Motor neuron (in vitro differentiated cells): ENCODE data around the gene RAB3A. TPM values are rescaled to one million over a fixed set of nuclear protein-coding genes. Genes with fewer than 3 reads are reported as not detected.

Experiments
- ATAC-seq, 8 experiments: fragments of 200-7000 bp; cut with Tn5 transposase; replicated peaks in 6 of 8; 2 replicates each; pipeline ENCODE4 v1.8.0; 2021; ENCODE audit warnings: mild to moderate bottlenecking in 8 of 8, moderate library complexity in 8 of 8
- H3K27ac ChIP-seq, 2 donors: fragments of 250-450 bp; sonication (Bioruptor Pico); 2 replicates each; pipeline ENCODE4 v1.9.0; 2021; ENCODE audit warnings: antibody characterized with exemption in 2 of 2, mild to moderate bottlenecking in 2 of 2, moderate library complexity in 1 of 2
- H3K4me1 ChIP-seq, 2 donors: fragments of 250-450 bp; sonication (Bioruptor Pico); replicated peaks in 1 of 2; 2 replicates each; pipeline ENCODE4 v1.6.1; 2021; ENCODE audit warnings: antibody characterized with exemption in 2 of 2, mild to moderate bottlenecking in 2 of 2, moderate library complexity in 1 of 2
- H3K4me3 ChIP-seq, 5 donors: fragments of 250-450 bp; sonication (Bioruptor Pico); 2 replicates each; pipeline ENCODE4 v1.9.0; 2021; ENCODE audit warnings: antibody characterized with exemption in 5 of 5, mild to moderate bottlenecking in 5 of 5, moderate library complexity in 4 of 5
- WGBS, 10 experiments: fragments of 450-650 bp; shearing (Covaris generic); methylation state at CpG; one replicate each; pipeline ENCODE4 v1.0.0; 2022; 5-methylcytosine and 5-hydroxymethylcytosine counted together
- in situ Hi-C, 9 experiments: fragments of 400-800 bp; cut with MboI; loops; one replicate each; pipeline ENCODE4 v1.15.0; 2021; ENCODE audit warnings: low sequenced_read_pairs in 9 of 9, low pct_unique_long_range_greater_than_20kb in 2 of 9; ENCODE audit not compliant: unreplicated experiment in 9 of 9
- total RNA-seq, 8 experiments: library from RNA; unstranded; fragments of 300-600 nt; gene quantifications; 2 replicates each; pipeline versions ENCODE4 v1.2.3 to v1.2.4, GENCODE V29; 2022

The RAB3A gene
- total RNA-seq, 8 experiments from 2014 or later: 2.7 to 142 (median 32.3) TPM

- Histone ChIP-seq H3K27ac (peak overlapping the region; percentile 82 to 87), H3K4me1 (peaks cover 15 to 16% of the 10 kb centered on the region in 2 donors), H3K4me3 (peak overlapping the region; percentile 62 to 84 (median 75))
- peak; percentile 0 to 15 (median 2) for ATAC-seq
- WGBS, 10 experiments: 0% methylated on average over 1 of the region's 38 CpGs; no CpG with 5 or more reads in 7 of the 10 experiments
- in situ Hi-C loops: no loop called here
These were observed 407 bp downstream of the RAB3A start for GRCh38 chr19:18203408-18203862.

GRCh38 chr19:18202778-18203407, 949 bp downstream of the RAB3A start:
- in situ Hi-C loops: no loop called here
- H3K27ac ChIP-seq: peak overlapping the region; percentile 82 to 87
- ATAC-seq: peak in 6 of 8 experiments; percentile 1 to 29 (median 21)
- WGBS, 10 experiments: 0% methylated on average over 1 to 11 of the region's 32 CpGs; no CpG with 5 or more reads in 7 of the 10 experiments
- H3K4me1 ChIP-seq: peaks cover 15 to 16% of the 10 kb centered on the region in 2 donors
- peak overlapping the region; percentile 62 to 84 (median 75) for H3K4me3 ChIP-seq

- Histone ChIP-seq H3K4me3 (peak overlapping the region; percentile 62 to 84 (median 75)), H3K27ac (no peak overlapping the region), H3K4me1 (peaks cover 15 to 16% of the 10 kb centered on the region in 2 donors)
- 67 to 100% (median 91%) methylated on average over 1 to 10 of the region's 24 CpGs; no CpG with 5 or more reads in 5 of the 10 experiments for WGBS, 10 experiments
- ATAC-seq: no peak
- in situ Hi-C loops: no loop called here
These were observed 1.5 kb downstream of the RAB3A start for GRCh38 chr19:18202397-18202777.

GRCh38 chr19:18198374-18198773, 5.5 kb downstream of the RAB3A start:
- peaks cover 9 to 10% of the 10 kb centered on the region in 2 donors for H3K4me1 ChIP-seq
- H3K4me3 ChIP-seq: no peak overlapping the region
- no peak overlapping the region for H3K27ac ChIP-seq
- in situ Hi-C loops: no loop called here
- no peak for ATAC-seq
- WGBS, 10 experiments: 86 to 100% (median 92%) methylated on average over 1 to 4 of the region's 6 CpGs; no CpG with 5 or more reads in 4 of the 10 experiments

- Histone ChIP-seq H3K27ac (no peak overlapping the region), H3K4me3 (no peak overlapping the region), H3K4me1 (peaks cover 9 to 10% of the 10 kb centered on the region in 2 donors)
- no peak for ATAC-seq
- in situ Hi-C loops: no loop called here
- WGBS, 10 experiments: 40 to 100% (median 83%) methylated on average over 1 to 5 of the region's 6 CpGs; no CpG with 5 or more reads in 5 of the 10 experiments
These were observed 5.9 kb downstream of the RAB3A start for GRCh38 chr19:18197941-18198340.

- peaks cover 6 to 8% of the 10 kb centered on the region in 2 donors for H3K4me1 ChIP-seq
- H3K4me3 ChIP-seq: no peak overlapping the region
- WGBS, 10 experiments: 29 to 100% (median 89%) methylated on average over 1 to 12 of the region's 18 CpGs; no CpG with 5 or more reads in 5 of the 10 experiments
- no peak overlapping the region for H3K27ac ChIP-seq
- in situ Hi-C loops: no loop called here
- no peak for ATAC-seq
These were observed 6.5 kb downstream of the RAB3A start for GRCh38 chr19:18197306-18197705.

GRCh38 chr19:18196511-18196845, 7.4 kb downstream of the RAB3A start:
- 67 to 90% (median 83%) methylated on average over 1 to 6 of the region's 7 CpGs; no CpG with 5 or more reads in 6 of the 10 experiments for WGBS, 10 experiments

GRCh38 chr19:18194554-18195238, 9.1 kb downstream of the RAB3A start:
- Histone ChIP-seq H3K27ac (no peak overlapping the region), H3K4me1 (peaks cover 10 to 14% of the 10 kb centered on the region in 2 donors), H3K4me3 (peak overlapping the region in 1 of 5 donors; percentile 68)
- 17 to 100% (median 96%) methylated on average over 1 to 3 of the region's 27 CpGs; no CpG with 5 or more reads in 6 of the 10 experiments for WGBS, 10 experiments
- in situ Hi-C loops: no loop called here
- peak in 1 of 8 experiments; percentile 4 for ATAC-seq

More at GRCh38 chr19:18196511-18196845, 7.4 kb downstream of the RAB3A start:
- Histone ChIP-seq H3K4me1 (peaks cover 10 to 14% of the 10 kb centered on the region in 2 donors), H3K4me3 (no peak overlapping the region), H3K27ac (no peak overlapping the region)
- in situ Hi-C loops: no loop called here
- no peak for ATAC-seq

GRCh38 chr19:18194181-18194530, 9.7 kb downstream of the RAB3A start:
- Histone ChIP-seq H3K27ac (no peak overlapping the region), H3K4me1 (peaks cover 10 to 14% of the 10 kb centered on the region in 2 donors), H3K4me3 (peak overlapping the region; percentile 42 to 91 (median 67))
- in situ Hi-C loops: no loop called here
- 23 to 100% (median 50%) methylated on average over 1 to 8 of the region's 12 CpGs; no CpG with 5 or more reads in 3 of the 10 experiments for WGBS, 10 experiments
- no peak for ATAC-seq

- H3K27ac ChIP-seq: peak overlapping the region; percentile 22 to 64
- H3K4me1 ChIP-seq: peaks cover 10 to 14% of the 10 kb centered on the region in 2 donors
- no peak for ATAC-seq
- in situ Hi-C loops: no loop called here
- H3K4me3 ChIP-seq: peak overlapping the region; percentile 42 to 91 (median 67)
- WGBS, 10 experiments: 0 to 50% (median 13%) methylated on average over 1 to 9 of the region's 46 CpGs; no CpG with 5 or more reads in 3 of the 10 experiments
These were observed 10.3 kb downstream of the RAB3A start for GRCh38 chr19:18193388-18194180.

- WGBS, 10 experiments: 0 to 3% (median 0%) methylated on average over 2 to 27 of the region's 74 CpGs; no CpG with 5 or more reads in 3 of the 10 experiments
- in situ Hi-C loops: no loop called here
- peak; percentile 82 to 93 (median 92) for ATAC-seq
- H3K27ac ChIP-seq: peak within 1 kb of the TSS; percentile 77 to 83
- peak within 1 kb of the TSS; percentile 42 to 91 (median 67) for H3K4me3 ChIP-seq
- H3K4me1 ChIP-seq: peaks cover 10 to 14% of the 10 kb centered on the region in 2 donors
These were observed 11.0 kb downstream of the RAB3A start, which contains the start of gene MPV17L2 for GRCh38 chr19:18192673-18193387. Gene MPV17L2 (plus strand): TSS chr19:18193218. CDS start chr19:18193282, 64 bp downstream.

- in situ Hi-C loops: no loop called here
- no peak overlapping the region for H3K4me3 ChIP-seq
- ATAC-seq: no peak
- peak overlapping the region in 1 of 2 donors; percentile 10 for H3K27ac ChIP-seq
- peaks cover 10 to 14% of the 10 kb centered on the region in 2 donors for H3K4me1 ChIP-seq
- 20 to 100% (median 95%) methylated on average over 1 to 3 of the region's 5 CpGs; no CpG with 5 or more reads in 4 of the 10 experiments for WGBS, 10 experiments
These were observed 12.2 kb downstream of the RAB3A start for GRCh38 chr19:18191640-18192062.
